ENCODE results near the gene ZNF536. TPM values are rescaled to one million over a fixed set of nuclear protein-coding genes. Genes with fewer than 3 reads are reported as not detected.

Gene ZNF536
- total and polyA plus RNA-seq, 10 of the 15 experiments (the other 5 are each of a cell fraction or from before 2014, with no cell fraction given): not detected

DNA sequence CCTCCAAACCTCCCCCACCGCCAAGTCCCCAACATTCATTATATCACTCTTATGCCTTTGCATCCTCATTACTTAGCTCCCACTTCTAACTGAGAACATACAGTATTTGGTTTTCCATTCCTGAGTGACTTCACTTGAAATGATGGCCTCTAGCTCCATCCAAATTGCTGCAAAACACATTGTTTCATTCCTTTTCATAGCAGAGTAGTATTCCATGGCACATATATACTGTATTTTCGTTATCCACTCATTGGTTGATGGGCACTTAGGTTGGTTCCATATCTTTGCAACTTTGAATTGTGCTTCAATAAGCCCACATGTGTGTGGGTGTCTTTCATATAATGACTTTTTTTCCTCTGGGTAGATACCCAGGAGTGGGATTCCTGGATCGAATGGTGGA is 233.1 kb downstream of the ZNF536 start:
- Histone ChIP-seq H3K4me2 (ENCODE audit: control insufficient read depth, insufficient read depth) (no peak overlapping the region), H3K36me3 (ENCODE audit: control insufficient read depth in 2 of 2, insufficient read depth in 2 of 2, low read length in 1 of 2) (no peaks in the 10 kb centered on the region), H3K79me2 (ENCODE audit: control insufficient read depth, insufficient read depth, low read length) (no peaks in the 10 kb centered on the region), H3K27ac (ENCODE audit: control insufficient read depth, insufficient read depth) (no peak overlapping the region), H2AFZ (ENCODE audit: control insufficient read depth, low read depth, low read length) (no peak overlapping the region), H3K9me3 (replicated peaks; ENCODE audit: control insufficient read depth, insufficient read depth, low read length) (no peaks in the 10 kb centered on the region), H4K20me1 (ENCODE audit: control insufficient read depth, insufficient read depth) (no peaks in the 10 kb centered on the region), H3K27me3 (replicated peaks in 1 of 2; ENCODE audit: control insufficient read depth in 2 of 2, insufficient read depth in 2 of 2, low read length in 1 of 2) (no peaks in the 10 kb centered on the region), H3K4me3 (no peak overlapping the region), H3K9ac (ENCODE audit: control insufficient read depth, insufficient read depth, low read length) (no peak overlapping the region), H3K4me1 (ENCODE audit: control insufficient read depth, insufficient read depth, low read length) (no peaks in the 10 kb centered on the region)
- CTCF ChIA-PET: no interaction called here
- ATAC-seq (no peak), FAIRE-seq (no peak), DNase-seq (ENCODE audit: low read depth, low spot score) (no peak)
- RAD21 ChIA-PET (ENCODE audit: unreplicated experiment): no interaction called here
- in situ Hi-C loops (cut with MboI): no loop called here
- POLR2A ChIA-PET: no interaction called here
- BruUV-seq (replicated peaks): no TSS peak
- WGBS (ENCODE audit: insufficient coverage, insufficient replicate concordance, low lambda C conversion rate, missing lambda C conversion rate): 51% methylated on average over 3 of the region's 3 CpGs
- intact Hi-C loops (cut with micrococcal nuclease; ENCODE audit: unreplicated experiment): no loop called here
- SMC1A ChIA-PET (ENCODE audit: uncharacterized antibody, unreplicated experiment): no interaction called here
- TF ChIP-seq, protein P1, sequence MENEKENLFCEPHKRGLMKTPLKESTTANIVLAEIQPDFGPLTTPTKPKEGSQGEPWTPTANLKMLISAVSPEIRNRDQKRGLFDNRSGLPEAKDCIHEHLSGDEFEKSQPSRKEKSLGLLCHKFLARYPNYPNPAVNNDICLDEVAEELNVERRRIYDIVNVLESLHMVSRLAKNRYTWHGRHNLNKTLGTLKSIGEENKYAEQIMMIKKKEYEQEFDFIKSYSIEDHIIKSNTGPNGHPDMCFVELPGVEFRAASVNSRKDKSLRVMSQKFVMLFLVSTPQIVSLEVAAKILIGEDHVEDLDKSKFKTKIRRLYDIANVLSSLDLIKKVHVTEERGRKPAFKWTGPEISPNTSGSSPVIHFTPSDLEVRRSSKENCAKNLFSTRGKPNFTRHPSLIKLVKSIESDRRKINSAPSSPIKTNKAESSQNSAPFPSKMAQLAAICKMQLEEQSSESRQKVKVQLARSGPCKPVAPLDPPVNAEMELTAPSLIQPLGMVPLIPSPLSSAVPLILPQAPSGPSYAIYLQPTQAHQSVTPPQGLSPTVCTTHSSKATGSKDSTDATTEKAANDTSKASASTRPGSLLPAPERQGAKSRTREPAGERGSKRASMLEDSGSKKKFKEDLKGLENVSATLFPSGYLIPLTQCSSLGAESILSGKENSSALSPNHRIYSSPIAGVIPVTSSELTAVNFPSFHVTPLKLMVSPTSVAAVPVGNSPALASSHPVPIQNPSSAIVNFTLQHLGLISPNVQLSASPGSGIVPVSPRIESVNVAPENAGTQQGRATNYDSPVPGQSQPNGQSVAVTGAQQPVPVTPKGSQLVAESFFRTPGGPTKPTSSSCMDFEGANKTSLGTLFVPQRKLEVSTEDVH (IDR thresholded peaks at IDR 0.05; ENCODE audit: low read depth, partially characterized antibody): no peak
- no peak for TF ChIP-seq PML (IDR thresholded peaks at IDR 0.05; ENCODE audit: low read length)
- no peak for TF ChIP-seq BHLHE40 (IDR thresholded peaks at IDR 0.05; ENCODE audit: borderline replicate concordance in 1 of 2, low read depth in 2 of 2, low read length in 1 of 2)
- TF ChIP-seq, protein P2, sequence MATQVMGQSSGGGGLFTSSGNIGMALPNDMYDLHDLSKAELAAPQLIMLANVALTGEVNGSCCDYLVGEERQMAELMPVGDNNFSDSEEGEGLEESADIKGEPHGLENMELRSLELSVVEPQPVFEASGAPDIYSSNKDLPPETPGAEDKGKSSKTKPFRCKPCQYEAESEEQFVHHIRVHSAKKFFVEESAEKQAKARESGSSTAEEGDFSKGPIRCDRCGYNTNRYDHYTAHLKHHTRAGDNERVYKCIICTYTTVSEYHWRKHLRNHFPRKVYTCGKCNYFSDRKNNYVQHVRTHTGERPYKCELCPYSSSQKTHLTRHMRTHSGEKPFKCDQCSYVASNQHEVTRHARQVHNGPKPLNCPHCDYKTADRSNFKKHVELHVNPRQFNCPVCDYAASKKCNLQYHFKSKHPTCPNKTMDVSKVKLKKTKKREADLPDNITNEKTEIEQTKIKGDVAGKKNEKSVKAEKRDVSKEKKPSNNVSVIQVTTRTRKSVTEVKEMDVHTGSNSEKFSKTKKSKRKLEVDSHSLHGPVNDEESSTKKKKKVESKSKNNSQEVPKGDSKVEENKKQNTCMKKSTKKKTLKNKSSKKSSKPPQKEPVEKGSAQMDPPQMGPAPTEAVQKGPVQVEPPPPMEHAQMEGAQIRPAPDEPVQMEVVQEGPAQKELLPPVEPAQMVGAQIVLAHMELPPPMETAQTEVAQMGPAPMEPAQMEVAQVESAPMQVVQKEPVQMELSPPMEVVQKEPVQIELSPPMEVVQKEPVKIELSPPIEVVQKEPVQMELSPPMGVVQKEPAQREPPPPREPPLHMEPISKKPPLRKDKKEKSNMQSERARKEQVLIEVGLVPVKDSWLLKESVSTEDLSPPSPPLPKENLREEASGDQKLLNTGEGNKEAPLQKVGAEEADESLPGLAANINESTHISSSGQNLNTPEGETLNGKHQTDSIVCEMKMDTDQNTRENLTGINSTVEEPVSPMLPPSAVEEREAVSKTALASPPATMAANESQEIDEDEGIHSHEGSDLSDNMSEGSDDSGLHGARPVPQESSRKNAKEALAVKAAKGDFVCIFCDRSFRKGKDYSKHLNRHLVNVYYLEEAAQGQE (IDR thresholded peaks at IDR 0.05; ENCODE audit: low read depth, low read length): no peak
- no peak for TF ChIP-seq FOS (IDR thresholded peaks at IDR 0.05; ENCODE audit: borderline replicate concordance, extremely low read depth, insufficient read length)
- no peak for TF ChIP-seq STAT3 (IDR thresholded peaks at IDR 0.05; ENCODE audit: low read depth, low read length)
- no peak for TF ChIP-seq ZNF217 (IDR thresholded peaks at IDR 0.05)
- no peak for TF ChIP-seq HDGF (IDR thresholded peaks at IDR 0.05)
- TF ChIP-seq, protein P3, sequence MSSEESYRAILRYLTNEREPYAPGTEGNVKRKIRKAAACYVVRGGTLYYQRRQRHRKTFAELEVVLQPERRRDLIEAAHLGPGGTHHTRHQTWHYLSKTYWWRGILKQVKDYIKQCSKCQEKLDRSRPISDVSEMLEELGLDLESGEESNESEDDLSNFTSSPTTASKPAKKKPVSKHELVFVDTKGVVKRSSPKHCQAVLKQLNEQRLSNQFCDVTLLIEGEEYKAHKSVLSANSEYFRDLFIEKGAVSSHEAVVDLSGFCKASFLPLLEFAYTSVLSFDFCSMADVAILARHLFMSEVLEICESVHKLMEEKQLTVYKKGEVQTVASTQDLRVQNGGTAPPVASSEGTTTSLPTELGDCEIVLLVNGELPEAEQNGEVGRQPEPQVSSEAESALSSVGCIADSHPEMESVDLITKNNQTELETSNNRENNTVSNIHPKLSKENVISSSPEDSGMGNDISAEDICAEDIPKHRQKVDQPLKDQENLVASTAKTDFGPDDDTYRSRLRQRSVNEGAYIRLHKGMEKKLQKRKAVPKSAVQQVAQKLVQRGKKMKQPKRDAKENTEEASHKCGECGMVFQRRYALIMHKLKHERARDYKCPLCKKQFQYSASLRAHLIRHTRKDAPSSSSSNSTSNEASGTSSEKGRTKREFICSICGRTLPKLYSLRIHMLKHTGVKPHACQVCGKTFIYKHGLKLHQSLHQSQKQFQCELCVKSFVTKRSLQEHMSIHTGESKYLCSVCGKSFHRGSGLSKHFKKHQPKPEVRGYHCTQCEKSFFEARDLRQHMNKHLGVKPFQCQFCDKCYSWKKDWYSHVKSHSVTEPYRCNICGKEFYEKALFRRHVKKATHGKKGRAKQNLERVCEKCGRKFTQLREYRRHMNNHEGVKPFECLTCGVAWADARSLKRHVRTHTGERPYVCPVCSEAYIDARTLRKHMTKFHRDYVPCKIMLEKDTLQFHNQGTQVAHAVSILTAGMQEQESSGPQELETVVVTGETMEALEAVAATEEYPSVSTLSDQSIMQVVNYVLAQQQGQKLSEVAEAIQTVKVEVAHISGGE (CRISPR knock-in tag; IDR thresholded peaks at IDR 0.05): no peak
- TF ChIP-seq, protein P4, sequence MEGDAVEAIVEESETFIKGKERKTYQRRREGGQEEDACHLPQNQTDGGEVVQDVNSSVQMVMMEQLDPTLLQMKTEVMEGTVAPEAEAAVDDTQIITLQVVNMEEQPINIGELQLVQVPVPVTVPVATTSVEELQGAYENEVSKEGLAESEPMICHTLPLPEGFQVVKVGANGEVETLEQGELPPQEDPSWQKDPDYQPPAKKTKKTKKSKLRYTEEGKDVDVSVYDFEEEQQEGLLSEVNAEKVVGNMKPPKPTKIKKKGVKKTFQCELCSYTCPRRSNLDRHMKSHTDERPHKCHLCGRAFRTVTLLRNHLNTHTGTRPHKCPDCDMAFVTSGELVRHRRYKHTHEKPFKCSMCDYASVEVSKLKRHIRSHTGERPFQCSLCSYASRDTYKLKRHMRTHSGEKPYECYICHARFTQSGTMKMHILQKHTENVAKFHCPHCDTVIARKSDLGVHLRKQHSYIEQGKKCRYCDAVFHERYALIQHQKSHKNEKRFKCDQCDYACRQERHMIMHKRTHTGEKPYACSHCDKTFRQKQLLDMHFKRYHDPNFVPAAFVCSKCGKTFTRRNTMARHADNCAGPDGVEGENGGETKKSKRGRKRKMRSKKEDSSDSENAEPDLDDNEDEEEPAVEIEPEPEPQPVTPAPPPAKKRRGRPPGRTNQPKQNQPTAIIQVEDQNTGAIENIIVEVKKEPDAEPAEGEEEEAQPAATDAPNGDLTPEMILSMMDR (IDR thresholded peaks at IDR 0.05 in 2 of 3, conservative IDR thresholded peaks at IDR 0.05 in 1 of 3; ENCODE audit: control insufficient read depth in 2 of 3, extremely low read depth in 1 of 3, insufficient read depth in 1 of 3, low read depth in 3 of 3, low read length in 3 of 3): no peak
- TF ChIP-seq KDM1A (IDR thresholded peaks at IDR 0.05; ENCODE audit: borderline replicate concordance): no peak
- no peak for TF ChIP-seq BRCA1 (IDR thresholded peaks at IDR 0.05; ENCODE audit: low read depth, low read length)
- no peak for TF ChIP-seq DPF2 (IDR thresholded peaks at IDR 0.05)
